ENCODE results near the gene PAAF1. TPM values are rescaled to one million over a fixed set of nuclear protein-coding genes. Genes with fewer than 3 reads are reported as not detected.

Gene PAAF1
- total and polyA plus RNA-seq, 2 experiments from 2014 or later: 13.6 to 18.1 TPM

DNA sequence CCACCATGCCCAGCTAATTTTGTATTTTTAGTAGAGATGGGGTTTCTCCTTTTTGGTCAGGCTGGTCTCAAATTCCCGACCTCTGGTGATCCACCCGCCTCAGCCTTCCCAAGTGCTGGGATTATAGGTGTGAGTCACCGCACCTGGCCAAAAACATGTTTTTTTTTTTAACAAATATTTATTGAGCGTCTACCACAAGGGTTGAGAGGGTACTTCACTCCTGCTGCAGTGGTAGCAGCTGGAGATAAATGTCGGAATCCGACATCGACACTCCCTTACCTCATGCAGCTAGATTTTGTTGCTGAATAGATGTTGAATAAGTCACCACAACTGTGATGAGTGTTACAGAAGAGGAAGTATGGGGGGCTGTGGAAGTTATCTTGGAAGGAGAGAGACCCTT is 75.0 kb downstream of the PAAF1 start:
- no peaks in the 10 kb centered on the region for H3K9me2 ChIP-seq (ENCODE audit: insufficient read depth)
- H3K27ac ChIP-seq (ENCODE audit: low read depth): no peak overlapping the region
- no peaks in the 10 kb centered on the region for H3K36me3 ChIP-seq (ENCODE audit: insufficient read depth)
- Mint-ChIP-seq H3K4me1 (no peaks in the 10 kb centered on the region; the same call in 1 of the 3 replicates), H3K9me3 (peaks cover 3% of the 10 kb centered on the region; the same call in 2 of the 3 replicates), H3K36me3 (ENCODE audit: low read depth) (no peaks in the 10 kb centered on the region), H3K4me3 (no peak overlapping the region), H3K27me3 (ENCODE audit: insufficient read depth, low read depth, poor library complexity) (peaks cover 10% of the 10 kb centered on the region), H3K27ac (no peak overlapping the region)
- no peaks in the 10 kb centered on the region for H3K27me3 ChIP-seq (ENCODE audit: insufficient read depth)
- H4K20me1 ChIP-seq (replicated peaks; ENCODE audit: insufficient read depth): no peaks in the 10 kb centered on the region
- H3K79me2 ChIP-seq (replicated peaks; ENCODE audit: insufficient read depth): no peaks in the 10 kb centered on the region
- no peak for ATAC-seq
- no peaks in the 10 kb centered on the region for H3F3A ChIP-seq (replicated peaks; ENCODE audit: low read depth)
- DNase-seq (ENCODE audit: low spot score): no peak
- H3K4me1 ChIP-seq (ENCODE audit: insufficient read depth): peaks cover 3% of the 10 kb centered on the region; the same call in 1 of the 2 replicates
- H3K4me3 ChIP-seq: no peak overlapping the region
- no peak overlapping the region for H3K4me2 ChIP-seq
- H2AFZ ChIP-seq: no peak overlapping the region
- TF ChIP-seq, protein P1, sequence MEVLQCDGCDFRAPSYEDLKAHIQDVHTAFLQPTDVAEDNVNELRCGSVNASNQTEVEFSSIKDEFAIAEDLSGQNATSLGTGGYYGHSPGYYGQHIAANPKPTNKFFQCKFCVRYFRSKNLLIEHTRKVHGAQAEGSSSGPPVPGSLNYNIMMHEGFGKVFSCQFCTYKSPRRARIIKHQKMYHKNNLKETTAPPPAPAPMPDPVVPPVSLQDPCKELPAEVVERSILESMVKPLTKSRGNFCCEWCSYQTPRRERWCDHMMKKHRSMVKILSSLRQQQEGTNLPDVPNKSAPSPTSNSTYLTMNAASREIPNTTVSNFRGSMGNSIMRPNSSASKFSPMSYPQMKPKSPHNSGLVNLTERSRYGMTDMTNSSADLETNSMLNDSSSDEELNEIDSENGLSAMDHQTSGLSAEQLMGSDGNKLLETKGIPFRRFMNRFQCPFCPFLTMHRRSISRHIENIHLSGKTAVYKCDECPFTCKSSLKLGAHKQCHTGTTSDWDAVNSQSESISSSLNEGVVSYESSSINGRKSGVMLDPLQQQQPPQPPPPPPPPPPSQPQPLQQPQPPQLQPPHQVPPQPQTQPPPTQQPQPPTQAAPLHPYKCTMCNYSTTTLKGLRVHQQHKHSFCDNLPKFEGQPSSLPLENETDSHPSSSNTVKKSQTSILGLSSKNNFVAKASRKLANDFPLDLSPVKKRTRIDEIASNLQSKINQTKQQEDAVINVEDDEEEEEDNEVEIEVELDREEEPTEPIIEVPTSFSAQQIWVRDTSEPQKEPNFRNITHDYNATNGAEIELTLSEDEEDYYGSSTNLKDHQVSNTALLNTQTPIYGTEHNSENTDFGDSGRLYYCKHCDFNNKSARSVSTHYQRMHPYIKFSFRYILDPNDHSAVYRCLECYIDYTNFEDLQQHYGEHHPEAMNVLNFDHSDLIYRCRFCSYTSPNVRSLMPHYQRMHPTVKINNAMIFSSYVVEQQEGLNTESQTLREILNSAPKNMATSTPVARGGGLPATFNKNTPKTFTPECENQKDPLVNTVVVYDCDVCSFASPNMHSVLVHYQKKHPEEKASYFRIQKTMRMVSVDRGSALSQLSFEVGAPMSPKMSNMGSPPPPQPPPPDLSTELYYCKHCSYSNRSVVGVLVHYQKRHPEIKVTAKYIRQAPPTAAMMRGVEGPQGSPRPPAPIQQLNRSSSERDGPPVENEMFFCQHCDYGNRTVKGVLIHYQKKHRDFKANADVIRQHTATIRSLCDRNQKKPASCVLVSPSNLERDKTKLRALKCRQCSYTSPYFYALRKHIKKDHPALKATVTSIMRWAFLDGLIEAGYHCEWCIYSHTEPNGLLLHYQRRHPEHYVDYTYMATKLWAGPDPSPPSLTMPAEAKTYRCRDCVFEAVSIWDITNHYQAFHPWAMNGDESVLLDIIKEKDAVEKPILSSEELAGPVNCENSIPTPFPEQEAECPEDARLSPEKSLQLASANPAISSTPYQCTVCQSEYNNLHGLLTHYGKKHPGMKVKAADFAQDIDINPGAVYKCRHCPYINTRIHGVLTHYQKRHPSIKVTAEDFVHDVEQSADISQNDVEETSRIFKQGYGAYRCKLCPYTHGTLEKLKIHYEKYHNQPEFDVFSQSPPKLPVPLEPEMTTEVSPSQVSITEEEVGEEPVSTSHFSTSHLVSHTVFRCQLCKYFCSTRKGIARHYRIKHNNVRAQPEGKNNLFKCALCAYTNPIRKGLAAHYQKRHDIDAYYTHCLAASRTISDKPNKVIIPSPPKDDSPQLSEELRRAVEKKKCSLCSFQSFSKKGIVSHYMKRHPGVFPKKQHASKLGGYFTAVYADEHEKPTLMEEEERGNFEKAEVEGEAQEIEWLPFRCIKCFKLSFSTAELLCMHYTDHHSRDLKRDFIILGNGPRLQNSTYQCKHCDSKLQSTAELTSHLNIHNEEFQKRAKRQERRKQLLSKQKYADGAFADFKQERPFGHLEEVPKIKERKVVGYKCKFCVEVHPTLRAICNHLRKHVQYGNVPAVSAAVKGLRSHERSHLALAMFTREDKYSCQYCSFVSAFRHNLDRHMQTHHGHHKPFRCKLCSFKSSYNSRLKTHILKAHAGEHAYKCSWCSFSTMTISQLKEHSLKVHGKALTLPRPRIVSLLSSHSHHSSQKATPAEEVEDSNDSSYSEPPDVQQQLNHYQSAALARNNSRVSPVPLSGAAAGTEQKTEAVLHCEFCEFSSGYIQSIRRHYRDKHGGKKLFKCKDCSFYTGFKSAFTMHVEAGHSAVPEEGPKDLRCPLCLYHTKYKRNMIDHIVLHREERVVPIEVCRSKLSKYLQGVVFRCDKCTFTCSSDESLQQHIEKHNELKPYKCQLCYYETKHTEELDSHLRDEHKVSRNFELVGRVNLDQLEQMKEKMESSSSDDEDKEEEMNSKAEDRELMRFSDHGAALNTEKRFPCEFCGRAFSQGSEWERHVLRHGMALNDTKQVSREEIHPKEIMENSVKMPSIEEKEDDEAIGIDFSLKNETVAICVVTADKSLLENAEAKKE (CRISPR knock-in tag; IDR thresholded peaks at IDR 0.05): no peak
- TF ChIP-seq STAT1 (IDR thresholded peaks at IDR 0.05; ENCODE audit: unreplicated experiment) (no peak), JUNB (IDR thresholded peaks at IDR 0.05; ENCODE audit: unreplicated experiment) (no peak), NANOG (IDR thresholded peaks at IDR 0.05; ENCODE audit: borderline replicate concordance) (no peak)
- TF ChIP-seq, protein P2, sequence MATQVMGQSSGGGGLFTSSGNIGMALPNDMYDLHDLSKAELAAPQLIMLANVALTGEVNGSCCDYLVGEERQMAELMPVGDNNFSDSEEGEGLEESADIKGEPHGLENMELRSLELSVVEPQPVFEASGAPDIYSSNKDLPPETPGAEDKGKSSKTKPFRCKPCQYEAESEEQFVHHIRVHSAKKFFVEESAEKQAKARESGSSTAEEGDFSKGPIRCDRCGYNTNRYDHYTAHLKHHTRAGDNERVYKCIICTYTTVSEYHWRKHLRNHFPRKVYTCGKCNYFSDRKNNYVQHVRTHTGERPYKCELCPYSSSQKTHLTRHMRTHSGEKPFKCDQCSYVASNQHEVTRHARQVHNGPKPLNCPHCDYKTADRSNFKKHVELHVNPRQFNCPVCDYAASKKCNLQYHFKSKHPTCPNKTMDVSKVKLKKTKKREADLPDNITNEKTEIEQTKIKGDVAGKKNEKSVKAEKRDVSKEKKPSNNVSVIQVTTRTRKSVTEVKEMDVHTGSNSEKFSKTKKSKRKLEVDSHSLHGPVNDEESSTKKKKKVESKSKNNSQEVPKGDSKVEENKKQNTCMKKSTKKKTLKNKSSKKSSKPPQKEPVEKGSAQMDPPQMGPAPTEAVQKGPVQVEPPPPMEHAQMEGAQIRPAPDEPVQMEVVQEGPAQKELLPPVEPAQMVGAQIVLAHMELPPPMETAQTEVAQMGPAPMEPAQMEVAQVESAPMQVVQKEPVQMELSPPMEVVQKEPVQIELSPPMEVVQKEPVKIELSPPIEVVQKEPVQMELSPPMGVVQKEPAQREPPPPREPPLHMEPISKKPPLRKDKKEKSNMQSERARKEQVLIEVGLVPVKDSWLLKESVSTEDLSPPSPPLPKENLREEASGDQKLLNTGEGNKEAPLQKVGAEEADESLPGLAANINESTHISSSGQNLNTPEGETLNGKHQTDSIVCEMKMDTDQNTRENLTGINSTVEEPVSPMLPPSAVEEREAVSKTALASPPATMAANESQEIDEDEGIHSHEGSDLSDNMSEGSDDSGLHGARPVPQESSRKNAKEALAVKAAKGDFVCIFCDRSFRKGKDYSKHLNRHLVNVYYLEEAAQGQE (IDR thresholded peaks at IDR 0.05; ENCODE audit: unreplicated experiment): no peak
